Activated naive CD8-positive, alpha-beta T cell treated with anti-CD3 and anti-CD28 coated beads for 36 hours (primary cell): Measurements from ENCODE around the gene CARD19. TPM values are rescaled to one million over a fixed set of nuclear protein-coding genes. Genes with fewer than 3 reads are reported as not detected.
"Not testable (repeated sequence)": the region's sequence is repeated elsewhere in the genome, so short reads cannot be mapped to it uniquely, and the experiment has no call there.

Experiments used
- DNase-seq: peaks from one replicate; pipeline ENCODE4 v3.0.0; 2021
- H3K27ac Mint-ChIP-seq: one replicate; pipeline ENCODE4 v1.8.0; 2022; ENCODE audit warnings: mild to moderate bottlenecking, moderate library complexity, mixed read lengths
- H3K27me3 Mint-ChIP-seq: one replicate; pipeline ENCODE4 v1.8.0; 2022; ENCODE audit warnings: mild to moderate bottlenecking, mixed read lengths
- H3K36me3 Mint-ChIP-seq: one replicate; pipeline ENCODE4 v1.8.0; 2021; ENCODE audit warnings: mild to moderate bottlenecking, mixed read lengths
- H3K4me1 Mint-ChIP-seq: one replicate; pipeline ENCODE4 v1.8.0; 2021; ENCODE audit warnings: mixed read lengths
- H3K4me3 Mint-ChIP-seq: one replicate; pipeline ENCODE4 v1.8.0; 2022; ENCODE audit warnings: mild to moderate bottlenecking, moderate library complexity, mixed read lengths
- H3K9me3 Mint-ChIP-seq: one replicate; pipeline ENCODE4 v1.8.0; 2022; ENCODE audit warnings: mixed read lengths
- total RNA-seq, 2 experiments: library from RNA; stranded (reverse); gene quantifications; one replicate each; pipeline ENCODE4 v1.2.3, GENCODE V29; 2021

The CARD19 gene
- total RNA-seq, 2 experiments from 2014 or later, result 36.5 to 38.6 TPM

- peak overlapping the region; percentile 59 for H3K27ac Mint-ChIP-seq
- no peak for DNase-seq
- no peaks in the 10 kb centered on the region for H3K27me3 Mint-ChIP-seq
- H3K4me3 Mint-ChIP-seq, result no peak overlapping the region
- no peaks in the 10 kb centered on the region for H3K9me3 Mint-ChIP-seq
- peaks cover 10% of the 10 kb centered on the region for H3K4me1 Mint-ChIP-seq
- peaks cover 3% of the 10 kb centered on the region for H3K36me3 Mint-ChIP-seq
Observed at GRCh38 chr9:93114984-93115335, 18.9 kb downstream of the CARD19 start.

- H3K36me3 Mint-ChIP-seq, result peaks cover 5% of the 10 kb centered on the region
- peaks cover 16% of the 10 kb centered on the region for H3K4me1 Mint-ChIP-seq
- H3K27me3 Mint-ChIP-seq, result no peaks in the 10 kb centered on the region
- no peak overlapping the region for H3K27ac Mint-ChIP-seq
- no peak overlapping the region for H3K4me3 Mint-ChIP-seq
- no peak for DNase-seq
- H3K9me3 Mint-ChIP-seq, result no peaks in the 10 kb centered on the region
Observed at GRCh38 chr9:93115486-93116071, 19.6 kb downstream of the CARD19 start.

GRCh38 chr9:93116072-93116961, 20.3 kb downstream of the CARD19 start:
- Mint-ChIP-seq H3K27me3 (no peaks in the 10 kb centered on the region), H3K27ac (no peak overlapping the region), H3K4me1 (peaks cover 17% of the 10 kb centered on the region), H3K9me3 (no peaks in the 10 kb centered on the region), H3K4me3 (no peak overlapping the region), H3K36me3 (peaks cover 2% of the 10 kb centered on the region)
- DNase-seq, result no peak

- H3K9me3 Mint-ChIP-seq, DNase-seq, H3K4me3 Mint-ChIP-seq, H3K27ac Mint-ChIP-seq, H3K36me3 Mint-ChIP-seq, H3K27me3 Mint-ChIP-seq: not testable (repeated sequence)
- peaks cover 17% of the 10 kb centered on the region for H3K4me1 Mint-ChIP-seq
Observed at GRCh38 chr9:93117521-93117920, 21.5 kb downstream of the CARD19 start.

GRCh38 chr9:93117924-93118862, 22.2 kb downstream of the CARD19 start:
- Mint-ChIP-seq H3K36me3 (peaks cover 4% of the 10 kb centered on the region), H3K27me3 (no peaks in the 10 kb centered on the region), H3K4me3 (no peak overlapping the region), H3K9me3 (no peaks in the 10 kb centered on the region), H3K4me1 (peaks cover 17% of the 10 kb centered on the region), H3K27ac (no peak overlapping the region)
- no peak for DNase-seq

- Mint-ChIP-seq H3K4me1 (peaks cover 15% of the 10 kb centered on the region), H3K4me3 (no peak overlapping the region), H3K27ac (peak overlapping the region; percentile 78), H3K36me3 (peaks cover 4% of the 10 kb centered on the region), H3K9me3 (no peaks in the 10 kb centered on the region), H3K27me3 (no peaks in the 10 kb centered on the region)
- no peak for DNase-seq
Observed at GRCh38 chr9:93118863-93119702, 23.1 kb downstream of the CARD19 start.

GRCh38 chr9:93119703-93119952, 23.6 kb downstream of the CARD19 start:
- Mint-ChIP-seq H3K27me3 (no peaks in the 10 kb centered on the region), H3K4me1 (peaks cover 15% of the 10 kb centered on the region), H3K27ac (peak overlapping the region; percentile 78), H3K4me3 (no peak overlapping the region), H3K9me3 (no peaks in the 10 kb centered on the region), H3K36me3 (peaks cover 9% of the 10 kb centered on the region)
- no peak for DNase-seq

- H3K36me3 Mint-ChIP-seq, result peaks cover 13% of the 10 kb centered on the region
- DNase-seq, result peak; percentile 51
- H3K4me1 Mint-ChIP-seq, result peaks cover 12% of the 10 kb centered on the region
- no peaks in the 10 kb centered on the region for H3K27me3 Mint-ChIP-seq
- H3K9me3 Mint-ChIP-seq, result no peaks in the 10 kb centered on the region
- peak overlapping the region; percentile 78 for H3K27ac Mint-ChIP-seq
- H3K4me3 Mint-ChIP-seq, result no peak overlapping the region
Observed at GRCh38 chr9:93119953-93120845, 24.2 kb downstream of the CARD19 start.

- Mint-ChIP-seq H3K9me3 (no peaks in the 10 kb centered on the region), H3K27me3 (no peaks in the 10 kb centered on the region), H3K27ac (no peak overlapping the region), H3K4me1 (peaks cover 13% of the 10 kb centered on the region), H3K36me3 (peaks cover 19% of the 10 kb centered on the region), H3K4me3 (no peak overlapping the region)
- DNase-seq, result no peak
Observed at GRCh38 chr9:93120846-93121315, 24.9 kb downstream of the CARD19 start.

GRCh38 chr9:93121316-93122241, 25.6 kb downstream of the CARD19 start:
- no peak overlapping the region for H3K4me3 Mint-ChIP-seq
- peaks cover 20% of the 10 kb centered on the region for H3K4me1 Mint-ChIP-seq
- DNase-seq, result no peak
- no peaks in the 10 kb centered on the region for H3K9me3 Mint-ChIP-seq
- no peak overlapping the region for H3K27ac Mint-ChIP-seq
- H3K27me3 Mint-ChIP-seq, result no peaks in the 10 kb centered on the region
- H3K36me3 Mint-ChIP-seq, result peaks cover 23% of the 10 kb centered on the region

- peaks cover 32% of the 10 kb centered on the region for H3K4me1 Mint-ChIP-seq
- no peaks in the 10 kb centered on the region for H3K27me3 Mint-ChIP-seq
- no peak overlapping the region for H3K27ac Mint-ChIP-seq
- H3K9me3 Mint-ChIP-seq, result no peaks in the 10 kb centered on the region
- H3K36me3 Mint-ChIP-seq, result peaks cover 23% of the 10 kb centered on the region
- H3K4me3 Mint-ChIP-seq, result no peak overlapping the region
- no peak for DNase-seq
Observed at GRCh38 chr9:93122721-93123221, 26.8 kb downstream of the CARD19 start.

- Mint-ChIP-seq H3K27me3 (no peaks in the 10 kb centered on the region), H3K4me3 (no peak overlapping the region), H3K9me3 (no peaks in the 10 kb centered on the region), H3K36me3 (peaks cover 23% of the 10 kb centered on the region), H3K27ac (peak overlapping the region; percentile 34), H3K4me1 (peaks cover 42% of the 10 kb centered on the region)
- DNase-seq, result no peak
Observed at GRCh38 chr9:93123561-93124283, 27.7 kb downstream of the CARD19 start.
